Raji (cell line): ENCODE measurements around the gene BRME1.

Experiments used
- POLR2A ChIP-seq: IDR thresholded peaks from 2 replicates; pipeline ENCODE4 v1.6.1; 2011; ENCODE audit warnings: low read depth, low read length, control low read depth; ENCODE audit not compliant: insufficient read depth

The BRME1 gene

GRCh38 chr19:13905634-13906520 is at the start of gene BRME1, which contains the start of gene CC2D1A:
Gene BRME1, minus strand, starts transcription at chr19:13906117. Its CDS starts 1,225 bp downstream, at chr19:13904892.
Gene CC2D1A, plus strand, starts transcription at chr19:13906201. Its CDS starts 241 bp downstream, at chr19:13906442.
- peak; percentile 68 for TF ChIP-seq POLR2A

GRCh38 chr19:13954185-13954584 is 48.3 kb upstream of the BRME1 start:
- no peak for TF ChIP-seq POLR2A

- no peak for TF ChIP-seq POLR2A
Observed at GRCh38 chr19:13952931-13953531, 47.1 kb upstream of the BRME1 start.

GRCh38 chr19:13952154-13952930 is 46.4 kb upstream of the BRME1 start, which contains the start of gene DCAF15:
Gene DCAF15, plus strand, starts transcription at chr19:13952509. Its CDS starts 4 bp downstream, at chr19:13952513.
- peak; percentile 37 for TF ChIP-seq POLR2A

GRCh38 chr19:13951799-13952153 is 45.9 kb upstream of the BRME1 start:
- no peak; the same call in 1 of the 2 replicates for TF ChIP-seq POLR2A

GRCh38 chr19:13951043-13951442 is 45.1 kb upstream of the BRME1 start:
- no peak for TF ChIP-seq POLR2A

GRCh38 chr19:13946414-13946813 is 40.5 kb upstream of the BRME1 start:
- no peak for TF ChIP-seq POLR2A

- no peak for TF ChIP-seq POLR2A
Observed at GRCh38 chr19:13942023-13942684, 36.2 kb upstream of the BRME1 start.

- no peak for TF ChIP-seq POLR2A
Observed at GRCh38 chr19:13938301-13939064, 32.6 kb upstream of the BRME1 start, which contains the start of gene PODNL1. Gene PODNL1, minus strand, starts transcription at chr19:13938417. Its CDS starts 236 bp downstream, at chr19:13938181.

- no peak for TF ChIP-seq POLR2A
Observed at GRCh38 chr19:13937479-13938300, 31.8 kb upstream of the BRME1 start.

GRCh38 chr19:13935765-13936510 is 30.0 kb upstream of the BRME1 start:
- TF ChIP-seq POLR2A = no peak

- TF ChIP-seq POLR2A = no peak
Observed at GRCh38 chr19:13934785-13935109, 28.8 kb upstream of the BRME1 start.
